Fibroblast of skin of scalp (primary cell): ENCODE measurements around the gene SLC30A7.

Experiments
- DNase-seq: peaks from one replicate; pipeline ENCODE4 v3.0.0-alpha.2; 2013

SLC30A7 gene

DNA sequence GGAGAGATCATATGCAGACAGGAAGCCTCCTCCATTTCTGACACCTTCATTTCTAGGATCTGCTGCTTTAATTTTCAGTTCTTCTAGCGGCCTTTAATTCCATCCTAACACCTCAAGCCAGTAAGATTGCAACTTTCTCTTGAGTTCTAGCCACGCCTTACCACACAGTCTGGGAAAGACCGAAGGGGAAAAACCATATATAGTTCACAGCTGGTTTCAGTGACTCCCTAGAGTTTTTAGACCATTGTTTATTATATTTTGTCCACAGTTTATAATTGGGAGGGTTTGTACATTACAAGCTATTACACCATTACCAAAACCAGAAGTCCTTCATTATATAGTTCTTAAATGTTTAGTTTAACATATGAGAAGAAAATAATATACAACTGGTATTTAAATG lies 92.2 kb downstream of the SLC30A7 start:
- DNase-seq, result no peak

DNA sequence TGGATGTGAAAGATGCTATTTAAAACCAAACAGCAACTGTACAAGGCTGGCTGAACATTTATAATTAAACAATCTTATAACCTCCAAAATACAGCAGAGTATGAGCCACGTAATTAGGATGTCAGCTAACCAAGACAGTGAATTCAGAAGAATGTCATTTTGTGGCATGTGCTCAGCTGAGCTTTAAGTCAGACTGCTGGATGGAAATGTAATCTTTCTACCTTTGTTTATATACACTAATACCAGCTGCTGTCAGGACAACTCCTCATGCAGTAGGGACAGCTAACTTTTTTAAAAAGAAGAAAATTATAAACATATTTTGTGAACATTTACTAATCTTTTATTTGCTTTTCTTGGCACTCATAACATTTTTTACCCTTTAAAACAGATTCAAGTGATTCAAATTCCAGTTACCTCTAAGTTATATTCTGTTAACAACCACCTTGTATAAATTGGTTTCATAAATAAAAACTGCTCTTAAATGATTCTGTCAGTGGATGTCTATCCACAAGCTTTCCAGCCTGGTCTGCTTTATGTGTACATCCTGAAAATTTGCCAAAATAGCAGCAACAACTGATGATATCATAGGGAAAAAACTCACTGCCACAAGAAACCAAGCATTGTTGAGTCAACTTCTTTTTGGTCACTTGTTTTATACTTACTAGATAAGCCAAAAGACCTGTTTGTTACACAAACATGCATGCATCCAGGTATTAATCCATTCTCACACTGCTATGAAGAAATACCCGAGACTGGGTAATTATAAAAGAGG lies 93.6 kb downstream of the SLC30A7 start:
- DNase-seq, result peak; percentile 82

DNA sequence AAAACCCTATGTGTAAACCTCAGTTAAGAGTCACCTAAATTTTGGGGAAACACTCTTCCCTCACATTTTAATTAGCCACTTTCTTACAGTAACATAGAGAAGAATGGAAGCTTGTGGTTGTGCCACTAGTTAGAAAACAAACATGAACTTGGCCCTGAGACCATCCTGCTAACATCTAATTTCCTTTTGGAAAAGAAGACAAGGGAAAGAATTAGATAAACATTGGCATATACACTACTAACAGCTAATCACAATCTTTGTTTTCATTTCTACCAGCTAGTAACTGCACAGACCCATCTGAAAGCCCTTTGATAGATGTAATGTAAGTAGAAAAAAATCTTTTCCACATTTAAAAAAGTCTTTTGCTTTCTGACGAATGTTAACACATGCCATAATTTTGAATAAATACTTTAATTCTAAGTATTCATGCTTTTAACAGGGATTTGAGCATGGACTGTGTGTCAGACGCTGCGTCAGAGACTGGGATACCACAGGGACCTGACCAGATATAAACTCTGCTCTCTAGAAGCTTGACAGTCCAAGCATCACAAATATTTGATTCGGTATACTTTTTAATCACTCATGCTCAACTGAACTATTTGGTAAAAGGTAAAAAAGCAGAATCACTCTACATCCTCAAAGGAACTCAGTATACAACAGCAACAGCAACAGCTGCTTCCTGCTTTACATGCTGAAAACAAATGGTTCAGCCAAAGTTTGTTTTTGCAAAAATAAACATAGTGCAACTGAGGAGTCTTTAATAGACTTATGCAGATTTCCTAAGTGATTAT lies 99.5 kb downstream of the SLC30A7 start:
- DNase-seq, result no peak

- no peak for DNase-seq
These were observed 102.5 kb downstream of the SLC30A7 start for GRCh38 chr1:100998426-100998825.

- DNase-seq, result no peak
These were observed 104.4 kb downstream of the SLC30A7 start for GRCh38 chr1:101000131-101000873.

GRCh38 chr1:101002551-101002950 lies 106.7 kb downstream of the SLC30A7 start:
- no peak for DNase-seq

- no peak for DNase-seq
These were observed 107.2 kb downstream of the SLC30A7 start for GRCh38 chr1:101003012-101003650.

DNA sequence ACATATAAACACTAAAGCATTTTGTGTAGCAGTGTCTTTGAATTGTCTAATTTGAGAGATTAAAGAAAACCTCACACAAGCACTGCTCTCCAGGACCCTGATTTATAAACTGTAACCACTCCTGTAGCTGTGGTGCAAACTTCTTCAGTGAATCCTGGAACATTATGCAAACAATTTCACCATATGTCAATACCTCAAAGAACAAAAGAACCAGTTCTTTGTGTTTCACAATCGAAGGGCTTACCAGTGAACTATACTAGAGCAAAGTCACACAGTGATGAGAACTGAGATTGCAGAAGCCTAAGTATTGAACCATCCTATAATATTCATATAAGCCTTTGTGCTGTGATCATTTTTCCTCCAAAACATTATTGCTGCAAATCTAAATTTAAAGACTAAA lies 108.2 kb downstream of the SLC30A7 start:
- no peak for DNase-seq

- peak; percentile 47 for DNase-seq
These were observed 108.8 kb downstream of the SLC30A7 start for GRCh38 chr1:101004670-101005069.

DNA sequence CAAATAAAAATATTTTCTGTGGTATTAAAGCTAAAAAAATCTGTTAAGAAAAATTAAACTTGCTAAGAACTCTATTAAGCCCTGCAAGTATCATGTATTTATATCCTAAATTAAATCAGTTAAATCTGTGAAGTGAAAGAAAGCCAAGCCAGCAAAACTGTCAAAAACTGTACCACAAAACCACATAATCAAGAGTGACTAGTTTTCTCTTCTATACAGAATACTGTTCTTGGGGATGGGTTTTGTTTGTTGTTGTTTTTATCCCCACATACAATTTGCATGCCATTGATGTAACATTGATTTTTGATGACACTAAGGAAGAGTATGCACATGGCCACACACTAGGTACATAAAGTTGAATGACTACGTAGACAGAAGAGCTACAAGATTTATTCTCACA lies 109.3 kb downstream of the SLC30A7 start:
- no peak for DNase-seq

- no peak for DNase-seq
These were observed 110.0 kb downstream of the SLC30A7 start for GRCh38 chr1:101005871-101006270.

GRCh38 chr1:101006553-101006952 lies 110.7 kb downstream of the SLC30A7 start:
- no peak for DNase-seq

DNA sequence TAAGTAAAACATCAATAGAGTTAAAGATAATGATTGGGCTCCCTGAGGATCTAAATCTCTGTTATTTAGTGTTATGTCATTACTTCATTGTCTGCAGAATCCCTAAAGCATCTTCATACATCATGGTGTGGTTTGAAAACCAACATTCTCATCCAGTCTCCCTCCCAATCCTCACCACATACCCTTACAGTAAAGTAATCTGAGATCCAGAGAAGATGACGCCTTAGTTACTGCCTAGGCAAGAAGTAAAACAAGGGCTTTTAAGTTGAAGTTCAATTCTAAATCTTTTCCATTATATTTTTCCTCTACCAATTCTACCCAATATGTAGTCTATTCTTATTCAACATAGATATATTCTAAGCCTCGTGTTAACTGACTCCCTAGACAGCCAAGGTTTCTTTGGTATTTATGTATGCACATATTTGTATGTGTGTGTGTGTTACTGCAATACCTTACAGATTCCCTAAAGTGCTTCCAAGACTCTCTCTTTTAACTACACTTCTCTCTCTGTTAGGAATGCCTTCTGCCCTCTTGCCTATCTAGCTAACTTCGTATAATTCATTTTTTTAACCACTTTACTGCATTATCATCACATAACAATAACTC lies 112.4 kb downstream of the SLC30A7 start:
- DNase-seq, result peak; percentile 31

- no peak for DNase-seq
These were observed 117.9 kb downstream of the SLC30A7 start for GRCh38 chr1:101013776-101014175.

GRCh38 chr1:101017448-101017847 lies 121.6 kb downstream of the SLC30A7 start:
- no peak for DNase-seq

DNA sequence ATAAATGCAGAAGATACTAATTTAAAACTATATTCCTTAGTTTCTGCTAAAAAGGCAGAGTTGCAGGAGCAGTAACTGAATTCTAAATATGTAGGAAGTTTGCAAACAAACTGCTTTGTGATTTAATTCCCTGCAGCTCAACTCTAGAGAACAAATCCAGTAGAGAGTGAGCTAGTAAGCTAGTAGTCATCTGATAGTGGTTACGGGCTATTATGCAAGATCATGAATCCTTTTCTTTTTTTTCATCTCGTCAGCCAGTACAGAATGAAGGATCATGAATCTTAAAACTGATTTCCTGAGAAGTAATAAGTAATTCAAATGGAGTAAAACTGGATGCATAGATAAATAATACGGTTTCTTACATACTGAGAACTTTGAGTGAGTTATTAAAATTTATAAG lies 126.4 kb downstream of the SLC30A7 start:
- DNase-seq, result peak; percentile 11

GRCh38 chr1:101025283-101025656 lies 129.4 kb downstream of the SLC30A7 start:
- peak; percentile 15 for DNase-seq

- DNase-seq, result peak; percentile 94
These were observed 130.0 kb downstream of the SLC30A7 start, which contains the start of gene DPH5 for GRCh38 chr1:101025657-101026429. TSS of gene DPH5 (minus strand) at chr1:101025784. CDS start at chr1:101025443, 341 bp downstream.

DNA sequence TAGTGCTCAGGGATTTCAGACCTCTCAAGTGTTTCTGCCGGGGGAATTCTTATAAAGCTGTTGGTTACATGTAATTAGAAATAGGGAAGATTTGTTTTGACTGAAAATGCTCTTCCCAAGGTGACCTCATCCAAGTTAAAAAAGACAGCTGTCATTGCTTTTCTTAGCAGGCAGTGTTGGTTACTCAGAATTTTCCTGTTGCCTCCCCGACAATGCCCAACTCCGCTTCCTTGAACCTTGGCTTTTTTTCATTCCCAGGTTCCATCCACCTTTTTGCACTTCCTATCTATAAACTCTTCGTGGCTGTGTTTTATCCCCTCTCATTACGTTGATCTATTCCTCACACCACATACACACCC lies 130.5 kb downstream of the SLC30A7 start:
- no peak for DNase-seq

GRCh38 chr1:101027194-101027772 lies 131.4 kb downstream of the SLC30A7 start:
- no peak for DNase-seq

DNA sequence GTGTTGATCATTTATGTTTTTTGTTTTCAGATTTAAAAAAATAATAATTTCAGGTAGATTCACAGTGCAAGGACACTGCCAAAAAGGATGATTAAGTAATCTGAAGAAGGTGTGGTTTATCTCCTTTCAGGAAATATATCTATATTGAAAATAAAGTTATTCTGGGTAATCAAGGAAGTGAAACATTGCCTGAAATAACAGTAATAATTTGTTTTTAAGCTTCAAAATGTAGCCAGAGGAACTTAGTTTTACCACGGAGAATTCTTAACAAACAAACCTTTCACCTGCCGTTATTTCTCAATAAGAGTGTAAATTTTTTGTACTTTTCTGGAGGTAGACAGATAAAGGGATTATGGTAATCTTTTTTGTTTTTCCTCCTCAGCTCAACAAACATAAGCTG lies 132.6 kb downstream of the SLC30A7 start:
- DNase-seq, result no peak
